ENCODE results near the gene PCNT.

PCNT gene

DNA sequence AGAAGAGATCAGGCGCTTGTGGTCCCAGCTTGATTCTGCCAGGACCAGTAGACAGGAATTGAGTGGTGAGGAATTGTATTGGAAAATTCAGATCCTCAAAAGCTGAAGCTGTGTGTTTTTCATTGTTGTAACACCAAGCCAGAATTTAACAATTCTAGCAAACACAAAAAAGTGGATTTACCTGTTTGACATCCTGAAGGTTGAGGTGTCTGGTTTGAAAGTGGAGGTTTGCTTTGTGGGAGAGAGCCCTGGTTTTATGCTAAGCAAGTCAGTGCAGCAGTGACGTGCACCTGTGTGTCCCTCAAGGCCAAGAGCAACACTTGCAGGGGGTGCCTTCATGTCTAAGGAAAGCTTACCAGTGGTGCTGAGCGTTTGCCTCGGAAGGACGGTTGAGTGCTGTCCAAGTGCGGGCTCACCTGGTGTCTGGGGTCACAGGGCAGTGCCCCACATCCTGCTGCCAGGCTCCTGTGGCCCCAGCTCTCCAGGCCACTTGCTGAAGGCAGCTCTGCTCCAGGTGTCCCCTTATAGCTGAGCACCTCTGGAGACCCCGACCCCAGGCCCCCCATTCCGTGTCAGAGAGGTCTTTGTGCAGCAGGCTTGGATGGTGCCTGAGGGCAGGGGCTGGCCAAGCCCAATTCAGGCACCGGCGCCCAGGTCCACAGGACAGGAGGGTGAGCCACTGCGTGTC is 27.7 kb downstream of the PCNT start:
- no peak for DNase-seq (ENCODE audit: low read depth)
- TF ChIP-seq, protein P1, sequence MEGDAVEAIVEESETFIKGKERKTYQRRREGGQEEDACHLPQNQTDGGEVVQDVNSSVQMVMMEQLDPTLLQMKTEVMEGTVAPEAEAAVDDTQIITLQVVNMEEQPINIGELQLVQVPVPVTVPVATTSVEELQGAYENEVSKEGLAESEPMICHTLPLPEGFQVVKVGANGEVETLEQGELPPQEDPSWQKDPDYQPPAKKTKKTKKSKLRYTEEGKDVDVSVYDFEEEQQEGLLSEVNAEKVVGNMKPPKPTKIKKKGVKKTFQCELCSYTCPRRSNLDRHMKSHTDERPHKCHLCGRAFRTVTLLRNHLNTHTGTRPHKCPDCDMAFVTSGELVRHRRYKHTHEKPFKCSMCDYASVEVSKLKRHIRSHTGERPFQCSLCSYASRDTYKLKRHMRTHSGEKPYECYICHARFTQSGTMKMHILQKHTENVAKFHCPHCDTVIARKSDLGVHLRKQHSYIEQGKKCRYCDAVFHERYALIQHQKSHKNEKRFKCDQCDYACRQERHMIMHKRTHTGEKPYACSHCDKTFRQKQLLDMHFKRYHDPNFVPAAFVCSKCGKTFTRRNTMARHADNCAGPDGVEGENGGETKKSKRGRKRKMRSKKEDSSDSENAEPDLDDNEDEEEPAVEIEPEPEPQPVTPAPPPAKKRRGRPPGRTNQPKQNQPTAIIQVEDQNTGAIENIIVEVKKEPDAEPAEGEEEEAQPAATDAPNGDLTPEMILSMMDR (conservative IDR thresholded peaks at IDR 0.05; ENCODE audit: low read length), result no peak
- no peak overlapping the region for H3K4me3 ChIP-seq (ENCODE audit: low read length)

DNA sequence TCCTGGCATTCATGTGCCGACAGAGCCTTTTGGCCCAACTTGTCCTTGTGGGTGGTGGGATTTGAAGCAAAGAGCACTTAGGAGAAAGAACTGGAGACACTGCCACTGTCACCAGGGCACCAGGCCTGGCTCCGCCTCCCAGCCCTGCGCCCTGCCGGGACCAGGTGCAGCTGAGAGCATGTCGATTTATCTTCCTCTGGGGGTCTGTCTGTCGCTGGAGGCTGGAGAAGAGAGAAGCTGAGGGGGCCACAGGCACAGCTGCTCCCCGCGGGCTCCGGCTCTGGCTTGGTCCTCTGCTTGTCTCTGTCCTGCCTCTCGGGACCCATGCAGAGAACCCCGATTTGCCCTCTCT is 28.2 kb downstream of the PCNT start:
- TF ChIP-seq, protein P1 (conservative IDR thresholded peaks at IDR 0.05; ENCODE audit: low read length), result no peak
- H3K4me3 ChIP-seq (ENCODE audit: low read length), result no peak overlapping the region
- no peak for DNase-seq (ENCODE audit: low read depth)

DNA sequence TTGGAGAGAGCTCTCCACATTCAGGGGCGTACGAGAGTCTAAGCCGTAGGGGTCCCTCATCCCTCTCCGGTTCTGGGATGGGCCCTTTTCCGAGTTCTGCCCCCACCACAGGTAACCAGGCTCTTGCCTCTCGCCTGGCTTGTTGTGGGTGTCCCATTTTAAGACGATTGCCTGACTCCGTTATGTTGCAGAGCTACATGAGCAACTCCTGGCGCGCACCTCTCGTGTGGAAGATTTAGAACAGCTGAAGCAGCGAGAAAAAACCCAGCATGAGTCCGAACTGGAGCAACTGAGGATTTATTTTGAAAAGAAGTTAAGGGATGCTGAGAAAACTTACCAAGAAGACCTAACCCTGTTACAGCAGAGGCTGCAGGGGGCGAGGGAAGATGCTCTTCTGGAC is 29.0 kb downstream of the PCNT start:
- no peak overlapping the region for H3K4me3 ChIP-seq (ENCODE audit: low read length)

DNA sequence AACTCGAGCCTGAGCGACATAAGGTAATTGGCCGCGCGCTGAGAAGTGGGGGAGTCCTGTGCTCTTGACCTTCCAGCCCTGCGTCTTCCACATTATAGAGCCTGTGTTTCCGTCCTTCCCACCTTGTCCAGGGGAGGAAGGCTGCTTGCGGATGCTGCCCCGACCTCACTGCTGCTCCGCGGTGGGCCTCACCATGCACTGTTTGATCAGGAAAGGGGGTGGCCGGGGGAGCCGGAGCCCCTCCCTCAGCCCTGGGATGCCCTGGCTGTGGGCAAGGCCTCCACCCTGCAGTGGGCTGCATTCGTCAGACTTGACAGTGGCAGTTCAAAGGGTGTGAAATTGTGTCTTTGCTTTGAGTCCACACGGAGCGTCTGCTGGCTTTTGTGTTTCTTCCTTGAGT is 30.1 kb downstream of the PCNT start:
- H3K4me3 ChIP-seq (ENCODE audit: low read length), result no peak overlapping the region
- no peak for DNase-seq (ENCODE audit: low read depth)
- TF ChIP-seq, protein P1 (conservative IDR thresholded peaks at IDR 0.05; ENCODE audit: low read length), result no peak

More for the DNA sequence above, 29.0 kb downstream of the PCNT start:
- no peak for DNase-seq (ENCODE audit: low read depth)
- TF ChIP-seq, protein P1 (conservative IDR thresholded peaks at IDR 0.05; ENCODE audit: low read length), result no peak

GRCh38 chr21:46354518-46354917 is 30.6 kb downstream of the PCNT start:
- TF ChIP-seq, protein P1 (conservative IDR thresholded peaks at IDR 0.05; ENCODE audit: low read length), result no peak
- DNase-seq (ENCODE audit: low read depth), result no peak
- no peak overlapping the region for H3K4me3 ChIP-seq (ENCODE audit: low read length)

DNA sequence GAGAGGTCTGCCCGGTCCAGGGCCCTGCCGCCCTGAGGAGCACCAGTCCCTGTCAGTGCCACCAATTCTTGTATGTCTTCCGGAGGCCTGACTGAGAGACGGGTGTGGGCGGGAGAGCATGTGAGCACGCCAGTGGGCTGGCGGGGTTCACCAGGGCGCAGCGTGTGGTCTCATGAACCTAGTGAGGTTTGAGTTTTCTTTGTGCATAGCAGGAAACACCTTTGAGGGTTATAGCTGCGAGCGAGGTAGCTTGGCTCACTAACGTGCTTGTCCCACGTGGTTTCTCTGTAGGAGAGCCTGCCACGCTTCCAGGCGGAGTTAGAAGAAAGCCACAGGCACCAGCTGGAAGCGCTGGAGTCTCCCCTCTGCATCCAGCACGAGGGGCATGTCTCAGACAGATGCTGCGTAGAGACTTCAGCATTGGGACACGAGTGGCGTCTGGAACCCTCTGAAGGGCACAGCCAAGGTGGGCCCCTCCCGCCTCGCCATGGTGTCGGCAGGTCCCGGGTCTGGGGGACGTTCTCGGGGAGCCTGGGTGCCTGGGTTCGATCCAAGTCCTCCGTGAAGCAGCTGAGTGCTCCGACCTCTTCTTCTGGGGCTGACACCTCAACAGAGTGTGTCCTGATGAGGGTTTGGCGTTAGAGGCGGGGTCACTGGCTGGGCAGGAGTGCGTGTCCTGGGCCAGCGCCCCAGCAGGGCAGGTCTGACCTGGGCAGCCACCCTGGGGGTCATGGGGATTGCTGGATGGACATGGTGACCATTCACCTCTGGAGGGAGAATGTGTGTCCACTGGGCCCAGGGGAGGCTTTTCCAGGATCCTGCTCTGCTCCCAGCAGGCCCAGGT is 31.4 kb downstream of the PCNT start:
- H3K4me3 ChIP-seq (ENCODE audit: low read length), result no peak overlapping the region
- TF ChIP-seq, protein P1 (conservative IDR thresholded peaks at IDR 0.05; ENCODE audit: low read length), result no peak
- DNase-seq (ENCODE audit: low read depth), result no peak

- TF ChIP-seq, protein P1 (conservative IDR thresholded peaks at IDR 0.05; ENCODE audit: low read length), result no peak
- DNase-seq (ENCODE audit: low read depth), result no peak
- H3K4me3 ChIP-seq (ENCODE audit: low read length), result no peak overlapping the region
Observed at GRCh38 chr21:46356005-46356338, 32.0 kb downstream of the PCNT start.
